NB4 (cell line): ENCODE data around the gene TCF3.
A peak's percentile ranks its signal among the peaks of the same experiment; 100 is the strongest.
"Not testable (repeated sequence)": the region's sequence is repeated elsewhere in the genome, so short reads cannot be mapped to it uniquely, and the experiment has no call there.

ENCODE experiments used
- DNase-seq: peaks from one replicate; pipeline ENCODE4 v3.0.0; 2010; ENCODE audit warnings: low read depth
- H3K4me3 ChIP-seq: one replicate; pipeline ENCODE4 v1.5.1; 2011; ENCODE audit warnings: mild to moderate bottlenecking, low read depth, low read length, moderate library complexity
- CTCF ChIP-seq: IDR thresholded peaks from one replicate; pipeline ENCODE4 v1.5.1; 2012; ENCODE audit warnings: low read depth, low read length
- MAX ChIP-seq: IDR thresholded peaks from 2 replicates; pipeline ENCODE4 v1.6.1; 2011; ENCODE audit warnings: low read depth, low read length
- MYC ChIP-seq: IDR thresholded peaks from 2 replicates; pipeline ENCODE4 v1.6.1; 2011; ENCODE audit warnings: low read depth, low read length
- POLR2A ChIP-seq: IDR thresholded peaks from 2 replicates; pipeline ENCODE4 v1.6.1; 2011; ENCODE audit warnings: mild to moderate bottlenecking; ENCODE audit not compliant: insufficient read length; ENCODE audit errors: extremely low read depth

TCF3 gene

GRCh38 chr19:1691589-1692290 is 39.3 kb upstream of the TCF3 start:
- TF ChIP-seq POLR2A (no peak), CTCF (no peak), MYC (no peak), MAX (no peak)
- DNase-seq: no peak
- H3K4me3 ChIP-seq: no peak overlapping the region

- DNase-seq: peak; percentile 67
- no peak for TF ChIP-seq CTCF
- TF ChIP-seq MAX: 0 out of 2 replicates have a peak, but pooled peaks have one; percentile 17
- no peak for TF ChIP-seq POLR2A
- no peak overlapping the region for H3K4me3 ChIP-seq
These were observed 38.4 kb upstream of the TCF3 start for GRCh38 chr19:1690699-1691307.

- not testable (repeated sequence) for DNase-seq, H3K4me3 ChIP-seq
These were observed 33.4 kb upstream of the TCF3 start for GRCh38 chr19:1685785-1686184.

- TF ChIP-seq POLR2A (no peak), MYC (no peak), MAX (no peak), CTCF (no peak)
- H3K4me3 ChIP-seq: no peak overlapping the region
- no peak for DNase-seq
These were observed 32.6 kb upstream of the TCF3 start for GRCh38 chr19:1685046-1685445.

- H3K4me3 ChIP-seq: no peak overlapping the region
- TF ChIP-seq MYC: no peak
- DNase-seq: no peak
These were observed 32.1 kb upstream of the TCF3 start for GRCh38 chr19:1684573-1684912.

GRCh38 chr19:1683869-1684572 is 31.6 kb upstream of the TCF3 start:
- no peak for DNase-seq
- no peak for TF ChIP-seq CTCF
- no peak for TF ChIP-seq POLR2A
- TF ChIP-seq MAX: no peak
- TF ChIP-seq MYC: no peak
- H3K4me3 ChIP-seq: no peak overlapping the region
